ENCODE results near the gene SERPINB7. TPM values are rescaled to one million over a fixed set of nuclear protein-coding genes. Genes with fewer than 3 reads are reported as not detected.

Gene SERPINB7
- total RNA-seq, 1 donor from 2014 or later, result 18.0 TPM

- no peak for FAIRE-seq
- no peaks in the 10 kb centered on the region for H3K36me3 ChIP-seq (ENCODE audit: insufficient read depth, low read length)
- H3K4me3 ChIP-seq (ENCODE audit: insufficient read depth, low read depth, low read length), result no peak overlapping the region
- no peaks in the 10 kb centered on the region for H3K9me3 ChIP-seq (ENCODE audit: insufficient read depth, low read depth, low read length)
- H3K4me1 Mint-ChIP-seq (ENCODE audit: low read depth, unreplicated experiment), result peaks cover 1% of the 10 kb centered on the region
- H3K27ac Mint-ChIP-seq (ENCODE audit: unreplicated experiment), result no peak overlapping the region
- TF ChIP-seq CTCF (IDR thresholded peaks at IDR 0.05; ENCODE audit: insufficient read depth, low read depth, low read length), result no peak
- H3K9ac ChIP-seq (ENCODE audit: low read length), result no peak overlapping the region
- no peaks in the 10 kb centered on the region for H4K20me1 ChIP-seq (ENCODE audit: insufficient read depth, low read length)
- no peak overlapping the region for H2AFZ ChIP-seq (ENCODE audit: low read depth, low read length)
- no peak for DNase-seq (ENCODE audit: low read depth)
- H3K27me3 ChIP-seq (ENCODE audit: insufficient read depth, low read length), result no peaks in the 10 kb centered on the region
- H3K27me3 Mint-ChIP-seq (ENCODE audit: low read depth, unreplicated experiment), result no peaks in the 10 kb centered on the region
- H3K36me3 Mint-ChIP-seq (ENCODE audit: low read depth, unreplicated experiment), result no peaks in the 10 kb centered on the region
- no peak overlapping the region for H3K4me3 Mint-ChIP-seq (ENCODE audit: unreplicated experiment)
- no peak overlapping the region for H3K4me2 ChIP-seq (ENCODE audit: low read length)
- no peaks in the 10 kb centered on the region for H3K79me2 ChIP-seq (ENCODE audit: insufficient read depth, low read length)
- no peaks in the 10 kb centered on the region for H3K9me3 Mint-ChIP-seq (ENCODE audit: unreplicated experiment)
- H3K4me1 ChIP-seq (ENCODE audit: insufficient read depth, low read length), result no peaks in the 10 kb centered on the region
- no peak overlapping the region for H3K27ac ChIP-seq (ENCODE audit: low read depth, low read length)
Observed at GRCh38 chr18:63801343-63801742, 26.1 kb downstream of the SERPINB7 start.

GRCh38 chr18:63808125-63808524, 32.9 kb downstream of the SERPINB7 start:
- no peak overlapping the region for H3K4me3 Mint-ChIP-seq (ENCODE audit: unreplicated experiment)
- no peaks in the 10 kb centered on the region for H4K20me1 ChIP-seq (ENCODE audit: insufficient read depth, low read length)
- no peaks in the 10 kb centered on the region for H3K9me3 ChIP-seq (ENCODE audit: insufficient read depth, low read depth, low read length)
- no peaks in the 10 kb centered on the region for H3K36me3 Mint-ChIP-seq (ENCODE audit: low read depth, unreplicated experiment)
- FAIRE-seq (no peak), DNase-seq (ENCODE audit: low read depth) (no peak)
- TF ChIP-seq EZH2 (IDR thresholded peaks at IDR 0.05; ENCODE audit: insufficient read depth, low read length), result no peak
- TF ChIP-seq CTCF (IDR thresholded peaks at IDR 0.05; ENCODE audit: insufficient read depth, low read depth, low read length), result no peak
- no peaks in the 10 kb centered on the region for H3K27me3 ChIP-seq (ENCODE audit: insufficient read depth, low read length)
- H3K4me1 Mint-ChIP-seq (ENCODE audit: low read depth, unreplicated experiment), result no peaks in the 10 kb centered on the region
- H3K36me3 ChIP-seq (ENCODE audit: insufficient read depth, low read length), result no peaks in the 10 kb centered on the region
- H3K4me1 ChIP-seq (ENCODE audit: insufficient read depth, low read length), result no peaks in the 10 kb centered on the region
- H3K27ac Mint-ChIP-seq (ENCODE audit: unreplicated experiment), result no peak overlapping the region
- H3K9me3 Mint-ChIP-seq (ENCODE audit: unreplicated experiment), result no peaks in the 10 kb centered on the region
- no peaks in the 10 kb centered on the region for H3K27me3 Mint-ChIP-seq (ENCODE audit: low read depth, unreplicated experiment)
- no peak overlapping the region for H2AFZ ChIP-seq (ENCODE audit: low read depth, low read length)
- H3K4me2 ChIP-seq (ENCODE audit: low read length), result no peak overlapping the region
- no peak overlapping the region for H3K4me3 ChIP-seq (ENCODE audit: insufficient read depth, low read depth, low read length)
- H3K9ac ChIP-seq (ENCODE audit: low read length), result no peak overlapping the region
- no peaks in the 10 kb centered on the region for H3K79me2 ChIP-seq (ENCODE audit: insufficient read depth, low read length)
- H3K27ac ChIP-seq (ENCODE audit: low read depth, low read length), result no peak overlapping the region

- Mint-ChIP-seq H3K4me1 (ENCODE audit: low read depth, unreplicated experiment) (peaks cover 16% of the 10 kb centered on the region), H3K27ac (ENCODE audit: unreplicated experiment) (peak overlapping the region; percentile 22), H3K9me3 (ENCODE audit: unreplicated experiment) (peaks cover 14% of the 10 kb centered on the region), H3K36me3 (ENCODE audit: low read depth, unreplicated experiment) (peaks cover 2% of the 10 kb centered on the region), H3K4me3 (ENCODE audit: unreplicated experiment) (no peak overlapping the region), H3K27me3 (ENCODE audit: low read depth, unreplicated experiment) (no peaks in the 10 kb centered on the region)
- peak; percentile 87 for DNase-seq (ENCODE audit: low read depth)
- no peaks in the 10 kb centered on the region for H3K27me3 ChIP-seq (ENCODE audit: insufficient read depth, low read length)
- H2AFZ ChIP-seq (ENCODE audit: low read depth, low read length), result no peak overlapping the region
- FAIRE-seq, result no peak
- no peaks in the 10 kb centered on the region for H3K36me3 ChIP-seq (ENCODE audit: insufficient read depth, low read length)
- no peak overlapping the region for H3K4me2 ChIP-seq (ENCODE audit: low read length)
- H3K79me2 ChIP-seq (ENCODE audit: insufficient read depth, low read length), result no peaks in the 10 kb centered on the region
- H3K4me1 ChIP-seq (ENCODE audit: insufficient read depth, low read length), result no peaks in the 10 kb centered on the region
- no peaks in the 10 kb centered on the region for H4K20me1 ChIP-seq (ENCODE audit: insufficient read depth, low read length)
- H3K9me3 ChIP-seq (ENCODE audit: insufficient read depth, low read depth, low read length), result no peaks in the 10 kb centered on the region
- H3K27ac ChIP-seq (ENCODE audit: low read depth, low read length), result no peak overlapping the region
- H3K4me3 ChIP-seq (ENCODE audit: insufficient read depth, low read depth, low read length), result no peak overlapping the region
- TF ChIP-seq EZH2 (IDR thresholded peaks at IDR 0.05; ENCODE audit: insufficient read depth, low read length), result no peak
- TF ChIP-seq CTCF (IDR thresholded peaks at IDR 0.05; ENCODE audit: insufficient read depth, low read depth, low read length), result no peak
- no peak overlapping the region for H3K9ac ChIP-seq (ENCODE audit: low read length)
Observed at GRCh38 chr18:63817441-63818051, 42.3 kb downstream of the SERPINB7 start.
